ENCODE results near the gene AFF2. TPM values are rescaled to one million over a fixed set of nuclear protein-coding genes. Genes with fewer than 3 reads are reported as not detected.

AFF2 gene
- total RNA-seq, 1 experiment from 2014 or later = 0.05 TPM

DNA sequence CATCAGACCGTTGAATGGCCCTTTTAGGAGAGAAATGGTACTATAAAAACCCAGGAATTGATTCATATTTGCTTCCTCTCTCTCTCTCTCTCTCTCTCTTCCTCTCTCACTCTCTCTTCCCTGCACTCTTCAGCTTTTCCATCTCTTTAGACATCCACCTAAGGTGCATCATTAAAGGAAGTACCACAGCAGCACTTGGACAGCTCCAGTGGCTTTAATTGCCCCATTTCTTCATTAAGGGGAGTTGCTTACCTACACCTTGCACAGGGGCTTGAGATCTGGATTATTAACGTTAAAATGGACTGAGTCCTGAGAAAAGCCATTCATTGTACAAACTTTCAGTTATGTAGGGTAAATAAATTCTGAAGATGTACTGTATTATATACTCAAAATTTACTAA lies 323.6 kb downstream of the AFF2 start:
- Histone ChIP-seq H3K79me2 (ENCODE audit: insufficient read depth, low read length) (no peaks in the 10 kb centered on the region), H3K9ac (ENCODE audit: low read length) (no peak overlapping the region), H3K9me3 (ENCODE audit: control insufficient read depth in 1 of 2, insufficient read depth in 1 of 2, low read depth in 1 of 2, low read length in 2 of 2) (no peaks in the 10 kb centered on the region), H3K27ac (ENCODE audit: low read depth, low read length) (no peak overlapping the region), H4K20me1 (ENCODE audit: insufficient read depth) (no peaks in the 10 kb centered on the region), H3K4me2 (ENCODE audit: low read length) (no peak overlapping the region), H3K4me1 (ENCODE audit: control insufficient read depth in 1 of 2, insufficient read depth in 2 of 2, low read length in 2 of 2) (no peaks in the 10 kb centered on the region), H3K4me3 (replicated peaks in 1 of 2; ENCODE audit: low read depth in 1 of 2, low read length in 2 of 2) (no peak overlapping the region), H3K27me3 (ENCODE audit: insufficient read depth, low read length) (no peaks in the 10 kb centered on the region), H3K36me3 (ENCODE audit: control insufficient read depth in 1 of 2, insufficient read depth in 2 of 2, low read length in 2 of 2) (no peaks in the 10 kb centered on the region), H3K9me2 (ENCODE audit: insufficient read depth) (no peaks in the 10 kb centered on the region), H2AFZ (ENCODE audit: low read depth, low read length, poor library complexity, severe bottlenecking) (no peak overlapping the region)
- ChIA-PET RAD21 (ENCODE audit: low non-redundant PET in 1 of 2, low total read pairs in 2 of 2, uncharacterized antibody in 2 of 2, unreplicated experiment in 2 of 2) (no interaction called here), CTCF (no interaction called here), POLR2A (no interaction called here)
- intact Hi-C loops (cut with micrococcal nuclease) = no loop called here
- no peak for TF ChIP-seq FOSL1 (IDR thresholded peaks at IDR 0.05; ENCODE audit: low read depth)
- TF ChIP-seq EZH2phosphoT487 (IDR thresholded peaks at IDR 0.05; ENCODE audit: borderline replicate concordance) = no peak
- TF ChIP-seq ZFX (IDR thresholded peaks at IDR 0.05) = no peak
- no peak for TF ChIP-seq SP1 (IDR thresholded peaks at IDR 0.05; ENCODE audit: low read depth)
- TF ChIP-seq, protein P1, sequence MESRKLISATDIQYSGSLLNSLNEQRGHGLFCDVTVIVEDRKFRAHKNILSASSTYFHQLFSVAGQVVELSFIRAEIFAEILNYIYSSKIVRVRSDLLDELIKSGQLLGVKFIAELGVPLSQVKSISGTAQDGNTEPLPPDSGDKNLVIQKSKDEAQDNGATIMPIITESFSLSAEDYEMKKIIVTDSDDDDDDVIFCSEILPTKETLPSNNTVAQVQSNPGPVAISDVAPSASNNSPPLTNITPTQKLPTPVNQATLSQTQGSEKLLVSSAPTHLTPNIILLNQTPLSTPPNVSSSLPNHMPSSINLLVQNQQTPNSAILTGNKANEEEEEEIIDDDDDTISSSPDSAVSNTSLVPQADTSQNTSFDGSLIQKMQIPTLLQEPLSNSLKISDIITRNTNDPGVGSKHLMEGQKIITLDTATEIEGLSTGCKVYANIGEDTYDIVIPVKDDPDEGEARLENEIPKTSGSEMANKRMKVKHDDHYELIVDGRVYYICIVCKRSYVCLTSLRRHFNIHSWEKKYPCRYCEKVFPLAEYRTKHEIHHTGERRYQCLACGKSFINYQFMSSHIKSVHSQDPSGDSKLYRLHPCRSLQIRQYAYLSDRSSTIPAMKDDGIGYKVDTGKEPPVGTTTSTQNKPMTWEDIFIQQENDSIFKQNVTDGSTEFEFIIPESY (IDR thresholded peaks at IDR 0.05; ENCODE audit: extremely low read depth, insufficient replicate concordance, low read length) = no peak
- TF ChIP-seq SRF (IDR thresholded peaks at IDR 0.05; ENCODE audit: low read depth) = no peak
- TF ChIP-seq JUND (IDR thresholded peaks at IDR 0.05) = no peak
- no peak for TF ChIP-seq CBX3 (IDR thresholded peaks at IDR 0.05; ENCODE audit: low read depth)
- no peak for TF ChIP-seq ATF3 (IDR thresholded peaks at IDR 0.05)
- TF ChIP-seq TCF7L2 (IDR thresholded peaks at IDR 0.05; ENCODE audit: borderline replicate concordance, extremely low read depth, insufficient read depth, insufficient read length) = no peak
- TF ChIP-seq ZNF274 (IDR thresholded peaks at IDR 0.05; ENCODE audit: low read depth, low read length) = no peak
- TF ChIP-seq RAD21 (IDR thresholded peaks at IDR 0.05; ENCODE audit: low read depth) = no peak
- no peak for TF ChIP-seq CTCF (IDR thresholded peaks at IDR 0.05 in 2 of 3, conservative IDR thresholded peaks at IDR 0.05 in 1 of 3; ENCODE audit: borderline replicate concordance in 1 of 3, insufficient read depth in 1 of 3, low read depth in 2 of 3, low read length in 2 of 3)
- no peak for TF ChIP-seq EZH2 (IDR thresholded peaks at IDR 0.05)
- TF ChIP-seq REST (IDR thresholded peaks at IDR 0.05; ENCODE audit: low read depth) = no peak
- no peak for TF ChIP-seq YY1 (IDR thresholded peaks at IDR 0.05; ENCODE audit: extremely low read depth, insufficient replicate concordance, low read depth, low read length)
- TF ChIP-seq, protein P2, sequence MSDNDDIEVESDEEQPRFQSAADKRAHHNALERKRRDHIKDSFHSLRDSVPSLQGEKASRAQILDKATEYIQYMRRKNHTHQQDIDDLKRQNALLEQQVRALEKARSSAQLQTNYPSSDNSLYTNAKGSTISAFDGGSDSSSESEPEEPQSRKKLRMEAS (IDR thresholded peaks at IDR 0.05) = no peak
- no peak for TF ChIP-seq ELF1 (IDR thresholded peaks at IDR 0.05; ENCODE audit: borderline replicate concordance, low read depth)
- no TSS peak for BruUV-seq (replicated peaks)
- no peak for DNase-seq (ENCODE audit: low read depth, low spot score)
- ATAC-seq = no peak

Data from HCT116 (cell line).